ENCODE measurements around the gene GPR84.
A peak's percentile ranks its signal among the peaks of the same experiment; 100 is the strongest.

The GPR84 gene

GRCh38 chr12:54364413-54364812 is at the start of gene GPR84:
GPR84 (minus strand) TSS chr12:54364486; CDS start chr12:54363851, 635 bp downstream.
- no peak for DNase-seq (ENCODE audit: low spot score)

- DNase-seq (ENCODE audit: low spot score): no peak
Observed at GRCh38 chr12:54413284-54414190, 49.3 kb upstream of the GPR84 start.

GRCh38 chr12:54412786-54413185 is 48.5 kb upstream of the GPR84 start:
- no peak for DNase-seq (ENCODE audit: low spot score)

DNA sequence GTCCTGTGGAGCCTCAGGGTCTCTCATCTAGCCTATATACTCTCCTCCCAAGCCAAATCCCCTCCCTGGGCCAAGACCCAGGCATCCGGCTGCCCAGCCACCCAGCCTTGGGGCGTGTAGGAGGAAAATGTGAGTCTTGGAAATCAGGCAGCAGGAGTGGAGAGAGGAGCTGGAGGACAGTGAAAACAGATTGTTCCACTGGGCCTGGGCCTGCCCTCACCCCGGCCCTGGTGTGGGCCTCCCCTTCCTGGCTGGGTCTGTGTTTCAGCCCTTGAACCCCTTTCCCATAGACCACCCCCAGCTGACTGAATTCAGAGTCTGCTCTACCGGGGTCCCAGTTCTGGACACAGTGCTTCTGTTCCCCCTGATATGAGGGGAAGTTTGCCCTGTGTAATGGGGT is 48.1 kb upstream of the GPR84 start:
- DNase-seq (ENCODE audit: low spot score): no peak

DNA sequence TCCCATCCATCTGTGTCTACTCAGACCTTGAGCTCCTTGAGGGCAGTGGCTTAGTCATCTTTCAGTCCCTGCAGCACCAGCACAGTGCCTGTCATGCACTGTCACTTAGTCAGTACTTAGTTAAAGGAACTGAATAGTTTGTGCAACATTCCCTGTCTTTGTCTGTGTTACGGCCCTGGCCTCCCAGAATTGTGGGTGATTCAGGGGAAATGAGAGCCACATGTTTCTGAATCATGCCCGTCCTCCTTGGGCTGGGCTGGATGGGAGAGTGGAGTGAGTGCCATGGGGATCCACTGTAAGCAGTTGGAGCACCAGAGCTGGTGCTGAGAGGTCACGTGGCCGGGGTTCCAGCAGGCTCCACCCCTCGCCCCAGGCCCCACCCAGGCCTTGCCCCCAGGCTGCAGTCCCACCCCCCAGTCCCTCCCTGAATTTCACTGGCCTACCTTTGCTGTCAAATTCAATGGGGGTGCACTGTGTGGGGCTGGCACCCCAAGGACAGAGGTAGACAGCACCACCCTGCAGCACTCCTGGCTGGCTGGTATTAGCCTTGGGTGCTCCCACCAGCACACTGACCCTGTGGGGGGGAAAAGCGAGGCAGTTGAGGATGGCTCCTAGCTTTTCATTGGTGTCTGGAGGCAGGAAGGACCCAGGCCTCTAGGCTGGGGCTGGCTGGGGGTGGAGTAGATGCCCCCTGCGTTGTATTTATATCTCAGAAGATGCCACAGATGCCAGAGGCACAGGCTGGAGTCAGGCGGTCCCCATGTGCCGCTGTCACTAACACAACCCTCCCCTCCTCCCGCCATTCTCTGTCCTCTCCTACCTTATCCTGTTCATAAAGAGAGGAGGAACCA is 47.3 kb upstream of the GPR84 start:
- DNase-seq (ENCODE audit: low spot score): no peak

- DNase-seq (ENCODE audit: low spot score): no peak
Observed at GRCh38 chr12:54409267-54409666, 45.0 kb upstream of the GPR84 start.

- no peak for DNase-seq (ENCODE audit: low spot score)
Observed at GRCh38 chr12:54407183-54407905, 43.1 kb upstream of the GPR84 start.

- DNase-seq (ENCODE audit: low spot score): no peak
Observed at GRCh38 chr12:54405573-54405972, 41.3 kb upstream of the GPR84 start.

- no peak for DNase-seq (ENCODE audit: low spot score)
Observed at GRCh38 chr12:54405106-54405505, 40.8 kb upstream of the GPR84 start.

DNA sequence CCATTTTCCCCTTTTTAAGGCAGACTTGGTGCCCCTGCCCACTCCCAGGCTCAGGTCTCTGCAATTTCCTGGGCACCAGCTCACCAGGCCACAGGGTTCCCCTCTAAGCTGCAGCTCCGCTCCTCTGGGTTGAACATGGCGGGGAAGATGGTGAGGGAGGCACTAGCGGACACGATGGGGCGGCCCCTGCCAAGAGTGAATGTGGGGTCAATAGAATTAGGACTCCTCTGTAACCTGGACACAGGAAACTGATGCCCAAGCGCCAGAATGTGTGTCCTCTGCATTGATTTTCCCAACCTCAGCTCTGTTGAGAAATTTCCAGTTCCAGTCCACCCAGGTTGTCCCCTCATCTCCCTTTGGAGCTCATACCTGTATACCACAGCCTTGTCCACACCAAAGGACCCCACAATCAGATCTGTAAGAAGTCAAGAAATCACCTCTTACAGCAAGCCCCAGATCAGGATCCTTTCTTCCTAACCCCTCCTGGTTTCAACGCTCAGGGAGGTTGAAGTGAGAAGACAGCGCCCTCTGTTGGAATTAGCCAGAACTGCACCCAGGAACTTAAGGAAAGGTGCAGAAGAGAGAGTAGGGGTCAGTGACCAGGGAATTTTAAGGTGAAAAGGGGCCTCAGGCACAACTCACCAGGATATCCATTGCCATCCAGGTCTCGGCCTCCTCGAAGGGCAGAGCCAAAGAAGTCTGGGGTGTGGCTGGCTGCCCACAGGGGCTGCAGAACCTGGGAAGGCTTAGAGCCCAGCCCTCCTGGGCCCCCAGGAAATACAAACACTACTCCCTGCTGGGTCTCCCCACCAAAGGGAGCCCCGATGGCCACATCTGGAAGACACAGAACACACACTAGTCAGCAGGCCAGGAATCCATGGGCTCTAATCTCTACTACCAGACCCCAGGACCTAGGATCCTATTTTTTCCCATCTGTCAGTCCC is 40.0 kb upstream of the GPR84 start:
- peak; percentile 67 for DNase-seq (ENCODE audit: low spot score)

GRCh38 chr12:54401119-54401518 is 36.8 kb upstream of the GPR84 start:
- DNase-seq (ENCODE audit: low spot score): no peak

DNA sequence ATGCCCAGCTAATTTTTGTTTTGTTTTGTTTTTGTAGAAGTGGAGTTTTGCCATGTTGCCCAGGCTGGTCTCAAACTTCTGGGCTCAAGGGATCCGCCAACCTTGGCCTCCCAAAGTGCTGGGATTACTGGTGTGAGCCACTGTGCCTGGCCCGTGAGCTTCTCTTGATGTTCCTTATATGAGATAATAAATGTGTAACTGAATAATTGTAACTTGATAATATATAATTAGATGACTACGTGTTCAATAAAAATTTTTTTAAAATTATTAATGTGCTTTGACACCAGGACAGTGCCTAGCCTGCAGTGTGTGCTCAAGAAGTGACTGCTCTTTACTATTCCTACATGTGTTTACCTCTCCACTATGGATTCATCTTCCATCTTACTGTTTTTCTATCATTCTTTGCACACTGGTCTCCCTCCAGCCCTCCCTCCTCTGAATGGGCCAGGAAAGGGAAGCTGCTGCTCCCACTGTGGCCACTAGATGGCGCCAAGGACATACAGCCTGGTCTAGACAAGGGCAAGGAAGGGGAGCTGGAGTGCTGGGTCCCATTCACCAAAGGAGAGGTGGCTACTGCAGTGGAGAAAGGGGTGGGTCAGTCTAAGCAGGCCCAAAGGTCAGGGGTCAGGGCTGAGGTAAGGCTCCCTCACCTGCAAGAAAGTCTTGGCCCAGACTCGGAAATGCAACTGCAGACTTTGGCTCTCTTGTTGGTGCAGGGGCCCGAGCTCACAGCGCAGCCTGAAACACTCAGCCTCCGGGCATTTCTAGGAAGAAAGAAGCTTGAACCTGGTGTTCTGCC is 34.9 kb upstream of the GPR84 start:
- DNase-seq (ENCODE audit: low spot score): peak; percentile 88

DNA sequence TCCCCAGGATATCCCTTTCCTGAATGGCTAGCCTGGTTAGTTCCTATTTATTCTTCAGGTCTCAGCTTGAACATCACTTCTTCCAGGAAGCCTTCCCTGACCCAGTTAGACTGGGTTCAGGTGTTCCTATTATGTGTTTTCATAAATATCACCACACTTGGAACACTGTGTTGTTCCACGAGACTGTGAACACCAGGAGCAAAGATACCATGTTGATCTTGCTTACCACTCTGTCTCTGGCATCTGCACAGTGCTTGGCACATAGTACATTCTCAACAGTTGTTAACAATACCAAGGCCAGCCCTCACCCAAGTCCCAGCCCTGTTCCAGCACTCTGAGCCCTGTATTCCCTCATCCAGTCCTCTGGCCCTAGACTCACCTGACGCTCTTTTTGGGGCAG is 33.9 kb upstream of the GPR84 start:
- no peak for DNase-seq (ENCODE audit: low spot score)

- no peak for DNase-seq (ENCODE audit: low spot score)
Observed at GRCh38 chr12:54397157-54397556, 32.9 kb upstream of the GPR84 start.

GRCh38 chr12:54395545-54395944 is 31.3 kb upstream of the GPR84 start:
- no peak for DNase-seq (ENCODE audit: low spot score)

DNA sequence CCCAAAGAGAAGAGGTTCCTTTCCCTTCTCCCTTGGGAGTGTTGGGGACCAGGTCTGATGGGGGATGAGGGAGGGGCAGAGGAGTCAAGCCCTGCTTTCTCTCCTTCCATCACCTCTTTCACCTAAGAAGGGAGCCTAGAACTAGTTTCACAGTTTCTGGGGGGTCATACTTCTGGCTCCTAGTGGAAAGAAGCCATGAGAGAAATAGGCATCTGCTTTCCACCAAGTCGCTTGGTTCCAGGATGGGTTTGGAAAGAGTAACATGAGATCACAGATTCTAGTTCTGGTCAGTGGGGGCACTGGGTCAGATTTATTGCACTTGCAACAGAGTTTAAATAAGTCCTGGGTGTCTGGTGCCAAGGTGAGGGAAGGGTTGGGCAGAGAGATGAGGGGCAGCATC is 30.7 kb upstream of the GPR84 start:
- DNase-seq (ENCODE audit: low spot score): no peak

DNA sequence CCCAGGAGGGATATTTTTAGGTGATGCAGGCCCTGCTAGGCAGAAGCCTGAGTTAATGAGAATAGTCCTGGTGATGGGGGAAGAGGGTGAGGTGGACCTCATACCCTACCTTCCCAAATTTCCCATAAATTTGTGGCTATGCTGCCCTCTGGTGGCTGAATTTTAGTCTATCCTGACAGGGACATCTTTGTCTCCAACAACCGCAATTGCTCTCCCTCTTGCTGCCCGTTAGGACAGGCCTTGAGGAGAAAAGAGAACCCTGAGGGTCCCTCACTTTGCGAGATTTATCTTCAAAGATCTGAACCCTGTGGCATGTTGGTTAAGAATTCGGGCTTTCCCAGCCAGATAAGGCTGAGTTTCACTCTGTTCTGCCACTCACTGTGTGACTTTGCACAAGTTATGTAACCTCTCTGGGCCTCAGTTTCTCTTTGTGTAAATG is 30.0 kb upstream of the GPR84 start:
- peak; percentile 67 for DNase-seq (ENCODE audit: low spot score)

- no peak for DNase-seq (ENCODE audit: low spot score)
Observed at GRCh38 chr12:54393743-54394142, 29.5 kb upstream of the GPR84 start.

GRCh38 chr12:54393207-54393609 is 28.9 kb upstream of the GPR84 start:
- no peak for DNase-seq (ENCODE audit: low spot score)

GRCh38 chr12:54392485-54393206 is 28.4 kb upstream of the GPR84 start:
- no peak for DNase-seq (ENCODE audit: low spot score)

Measured in D341Med (cell line).